ENCODE data around the gene SPDYE3.
"Not testable (repeated sequence)": the region's sequence is repeated elsewhere in the genome, so short reads cannot be mapped to it uniquely, and the experiment has no call there.

The SPDYE3 gene

GRCh38 chr7:100352984-100353684 is 45.6 kb downstream of the SPDYE3 start:
- no peak for DNase-seq

GRCh38 chr7:100353685-100354330 is 46.3 kb downstream of the SPDYE3 start:
- peak; percentile 33 to 51 for DNase-seq

- DNase-seq = no peak
Measured at GRCh38 chr7:100356416-100357068, 49.0 kb downstream of the SPDYE3 start.

- no peak for DNase-seq
Measured at GRCh38 chr7:100357131-100357561, 49.6 kb downstream of the SPDYE3 start.

- no peak for DNase-seq
Measured at GRCh38 chr7:100358027-100358856, 50.7 kb downstream of the SPDYE3 start, which contains the start of gene PILRB. TSS of gene PILRB (plus strand) at chr7:100358117. CDS start at chr7:100358303, 186 bp downstream.

- DNase-seq = no peak
Measured at GRCh38 chr7:100358857-100359212, 51.3 kb downstream of the SPDYE3 start.

- DNase-seq = no peak
Measured at GRCh38 chr7:100360135-100360854, 52.8 kb downstream of the SPDYE3 start.

- DNase-seq = no peak
Measured at GRCh38 chr7:100363098-100363497, 55.6 kb downstream of the SPDYE3 start.

GRCh38 chr7:100363797-100364196 is 56.3 kb downstream of the SPDYE3 start:
- not testable (repeated sequence) for DNase-seq

GRCh38 chr7:100364480-100364879 is 57.0 kb downstream of the SPDYE3 start:
- DNase-seq = no peak

GRCh38 chr7:100365998-100366367 is 58.5 kb downstream of the SPDYE3 start:
- DNase-seq = not testable (repeated sequence)

GRCh38 chr7:100366411-100367250 is 59.1 kb downstream of the SPDYE3 start:
- DNase-seq = no peak

- DNase-seq = no peak
Measured at GRCh38 chr7:100367251-100367620, 59.7 kb downstream of the SPDYE3 start.

- no peak for DNase-seq
Measured at GRCh38 chr7:100367676-100368613, 60.4 kb downstream of the SPDYE3 start.

- no peak for DNase-seq
Measured at GRCh38 chr7:100369105-100369504, 61.6 kb downstream of the SPDYE3 start.

GRCh38 chr7:100370303-100370702 is 62.8 kb downstream of the SPDYE3 start:
- DNase-seq = no peak

GRCh38 chr7:100370746-100371145 is 63.2 kb downstream of the SPDYE3 start:
- no peak for DNase-seq

GRCh38 chr7:100371561-100372171 is 64.2 kb downstream of the SPDYE3 start:
- DNase-seq = no peak
